T-cell (primary cell): ENCODE measurements around the gene FGA. TPM values are rescaled to one million over a fixed set of nuclear protein-coding genes. Genes with fewer than 3 reads are reported as not detected.

ENCODE experiments used
- ATAC-seq, 4 experiments: fragments of 200-7000 bp in 3 of 4; fragments of 150-1000 bp in 1 of 4; cut with Tn5 transposase; replicated peaks in 1 of 4; 1 replicate in 3 of 4; 2 replicates in 1 of 4; pipeline ENCODE4 v1.10.0; 2021; ENCODE audit warnings: moderate library complexity in 3 of 4, mild to moderate bottlenecking in 2 of 4, moderate number of reproducible peaks in 1 of 4
- CTCF ChIA-PET, 2 donors: fragments of 300-600 bp; sonication (Branson Sonifier 250); formaldehyde crosslinking; loops; one replicate each; lab custom pipeline; 2022; ENCODE audit warnings: antibody characterized with exemption in 2 of 2; lab: Charles Lee
- POLR2A ChIA-PET, 2 donors: fragments of 300-600 bp; sonication (Branson Sonifier 250); formaldehyde crosslinking; loops; one replicate each; lab custom pipeline; 2022; ENCODE audit warnings: antibody characterized with exemption in 2 of 2; lab: Charles Lee
- DNase-seq, 35 experiments: peaks; one replicate each; pipeline versions ENCODE4 v3.0.0 to v3.0.0-alpha.2; 2013 to 2023
- H3K27ac ChIP-seq: one replicate; pipeline ENCODE4 v1.5.1; 2013; ENCODE audit warnings: low read length
- H3K27me3 ChIP-seq, 2 experiments: replicated peaks in 1 of 2; 1 replicate in 1 of 2; 2 replicates in 1 of 2; pipeline versions ENCODE4 v1.6.1 to v1.7.0; 2013; ENCODE audit warnings: low read length in 1 of 2, mixed read lengths in 1 of 2; ENCODE audit not compliant: control insufficient read depth in 2 of 2, insufficient read depth in 2 of 2; ENCODE audit errors: extremely low read depth in 1 of 2
- H3K36me3 ChIP-seq, 2 donors: 1 replicate in 1 of 2; 2 replicates in 1 of 2; pipeline versions ENCODE4 v1.6.1 to v1.7.0; 2013; ENCODE audit warnings: low read length in 1 of 2; ENCODE audit not compliant: control insufficient read depth in 2 of 2, insufficient read depth in 1 of 2; ENCODE audit errors: extremely low read depth in 1 of 2
- H3K4me1 ChIP-seq, 2 experiments: 1 replicate in 1 of 2; 2 replicates in 1 of 2; pipeline versions ENCODE4 v1.6.1 to v1.7.0; 2013; ENCODE audit warnings: low read length in 2 of 2, mixed read lengths in 1 of 2; ENCODE audit not compliant: insufficient read depth in 2 of 2, control insufficient read depth in 1 of 2; ENCODE audit errors: extremely low read depth in 1 of 2
- H3K4me3 ChIP-seq, 2 donors: 1 replicate in 1 of 2; 2 replicates in 1 of 2; pipeline versions ENCODE4 v1.5.1 to v1.7.0; 2013; ENCODE audit warnings: mild to moderate bottlenecking in 2 of 2, low read length in 1 of 2, moderate library complexity in 1 of 2; ENCODE audit not compliant: control insufficient read depth in 1 of 2; ENCODE audit errors: extremely low read depth in 1 of 2
- H3K9me3 ChIP-seq: 2 replicates; pipeline ENCODE4 v1.7.0; 2013
- H3K27ac Mint-ChIP-seq, 2 donors: one replicate each; pipeline ENCODE4 v1.8.0; 2020 to 2021; ENCODE audit warnings: mild to moderate bottlenecking in 2 of 2, mixed read lengths in 2 of 2
- H3K27me3 Mint-ChIP-seq, 2 donors: one replicate each; pipeline ENCODE4 v1.8.0; 2021 to 2022; ENCODE audit warnings: mixed read lengths in 2 of 2
- H3K36me3 Mint-ChIP-seq: one replicate; pipeline ENCODE4 v1.8.0; 2021; ENCODE audit warnings: mixed read lengths
- H3K4me1 Mint-ChIP-seq, 3 donors: one replicate each; pipeline ENCODE4 v1.8.0; 2020 to 2022; ENCODE audit warnings: mixed read lengths in 3 of 3, mild to moderate bottlenecking in 1 of 3
- H3K4me3 Mint-ChIP-seq, 3 donors: one replicate each; pipeline ENCODE4 v1.8.0; 2020 to 2022; ENCODE audit warnings: mild to moderate bottlenecking in 3 of 3, mixed read lengths in 3 of 3, moderate library complexity in 3 of 3
- H3K9me3 Mint-ChIP-seq, 3 donors: one replicate each; pipeline ENCODE4 v1.8.0; 2020 to 2022; ENCODE audit warnings: mixed read lengths in 3 of 3
- WGBS: methylation state at CpG from one replicate; pipeline ENCODE4 v1.1.5; 2013; ENCODE audit warnings: missing lambda C conversion rate; ENCODE audit not compliant: insufficient coverage; 5-methylcytosine and 5-hydroxymethylcytosine counted together
- total RNA-seq, 35 experiments: library from RNA in 6 of 35; stranded (reverse) in 6 of 35; fragments of 120-200 nt in 1 of 35; gene quantifications; one replicate each; pipeline versions ENCODE4 v1.2.1 to v1.2.4 and lab custom pipeline; 2013 to 2026

The FGA gene
- total RNA-seq, 5 donors from 2014 or later (not counting 1 experiment from before 2014, with no cell fraction given) = 4.6 to 6.9 (median 4.8) TPM; not detected in 2

DNA sequence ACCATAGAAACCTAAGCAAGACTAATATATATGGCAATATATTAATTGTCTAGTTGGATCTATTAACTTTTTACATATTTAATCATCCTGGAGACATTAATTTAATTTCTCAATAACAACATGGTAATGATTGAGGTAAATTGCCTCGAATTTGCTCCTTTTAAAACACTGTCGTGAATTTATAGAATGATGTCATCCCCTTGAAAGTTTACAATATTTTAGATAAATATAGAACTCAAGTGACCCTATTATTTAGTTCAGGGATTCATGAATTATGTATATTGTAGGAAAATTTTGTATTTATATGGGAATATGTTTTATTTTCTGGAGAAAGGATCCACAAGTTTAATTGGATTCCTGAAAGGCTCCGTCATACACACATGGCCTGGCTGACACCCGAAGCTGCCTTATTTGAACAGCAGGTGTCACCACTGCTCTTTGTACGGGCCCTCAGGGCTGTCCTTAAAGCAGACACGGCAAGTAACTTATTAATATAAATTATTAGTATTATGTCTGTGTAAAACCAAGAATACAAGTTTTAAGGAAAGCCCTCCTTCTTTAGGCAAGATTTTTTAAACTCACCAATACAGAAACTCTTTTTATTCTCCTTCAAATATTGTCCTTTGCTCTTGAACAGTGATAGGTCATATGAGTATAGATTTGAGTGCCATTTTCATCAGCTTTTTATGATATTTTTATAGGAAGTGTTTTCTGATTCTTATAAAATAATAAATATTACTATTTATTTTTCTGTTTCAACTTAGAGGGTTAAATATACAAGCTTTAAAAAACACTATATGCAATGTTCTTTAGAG lies 38.5 kb downstream of the FGA start:
- CTCF ChIA-PET = interaction anchor here (0.6 to 6.1 kb wide), 16 partner anchors 8 to 1401 kb away, joined by 3 to 70 read pairs (median 4); partner anchors contain the start of genes CTSO (in 1 of the 2), FGB (in 1 of the 2) and MAP9 (in 1 of the 2)
- Histone ChIP-seq H3K9me3 (no peaks in the 10 kb centered on the region), H3K36me3 (peaks cover 0 to 6% of the 10 kb centered on the region in 2 donors), H3K27ac (no peak overlapping the region), H3K4me1 (peaks cover 14 to 20% of the 10 kb centered on the region in 2 experiments), H3K4me3 (no peak overlapping the region), H3K27me3 (no peaks in the 10 kb centered on the region)
- no CpG with 5 or more reads among the region's 6 CpGs for WGBS
- DNase-seq = peak; percentile 39 to 84 (median 59)
- Mint-ChIP-seq H3K4me1 (peaks cover 21 to 33% (median 31%) of the 10 kb centered on the region in 3 donors), H3K27ac (no peak overlapping the region), H3K4me3 (no peak overlapping the region), H3K36me3 (peaks cover 9% of the 10 kb centered on the region), H3K9me3 (no peaks in the 10 kb centered on the region), H3K27me3 (peaks cover 0 to under 1% of the 10 kb centered on the region in 2 donors)
- peak; percentile 39 to 41 (median 40) for ATAC-seq
- POLR2A ChIA-PET = interaction anchor here (0.5 to 1.1 kb wide), 2 partner anchors 11 to 128 kb away, joined by 3 to 4 read pairs; no protein-coding TSS in a partner anchor

DNA sequence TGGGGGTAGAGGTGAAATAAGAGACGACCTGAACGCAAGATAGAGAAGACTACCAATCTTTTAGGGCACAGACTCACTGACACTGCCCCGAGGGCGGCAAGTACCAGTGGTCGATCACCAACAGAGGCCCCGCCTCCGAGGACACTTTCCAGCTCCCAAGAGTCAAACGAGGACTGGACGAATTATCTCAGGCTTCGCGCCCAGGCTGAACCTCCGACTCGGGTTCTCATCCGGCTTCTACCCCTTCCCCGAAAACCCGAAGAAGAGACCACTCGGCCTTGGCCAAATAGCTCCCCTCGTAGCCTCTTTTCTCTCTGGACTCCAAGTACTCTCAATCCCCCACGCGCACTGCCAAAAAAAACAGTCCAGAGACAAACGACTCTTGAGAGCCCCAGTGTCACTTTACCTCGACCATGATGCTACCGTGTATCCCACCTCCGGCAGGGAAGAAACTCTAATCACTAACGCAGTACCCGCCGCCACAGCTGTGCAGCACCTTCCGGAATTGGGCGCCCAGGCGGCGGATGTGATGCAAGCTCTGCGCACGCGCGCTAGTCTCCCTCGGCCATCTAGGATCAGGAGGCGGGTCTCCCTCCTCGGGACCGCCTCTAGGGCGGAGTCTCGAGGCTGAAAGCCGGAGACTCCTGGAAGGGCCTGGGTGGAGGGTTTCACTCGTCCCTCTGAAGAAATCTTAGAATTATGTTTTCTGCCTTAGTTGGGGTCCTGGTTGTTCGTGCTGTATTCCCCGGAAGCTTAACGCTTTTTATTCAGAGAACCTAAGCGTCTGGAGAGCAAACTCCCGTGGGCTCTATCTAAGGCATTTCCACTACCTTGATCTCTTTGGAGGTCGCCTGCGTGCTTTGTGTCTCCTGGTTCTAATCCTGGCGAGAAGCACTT lies 40.4 kb downstream of the FGA start, which contains the start of gene PLRG1:
Gene PLRG1, minus strand, starts transcription at position 507 of the 897 bp plus-strand sequence. Its CDS starts 92 bp downstream, at position 415.
- ATAC-seq = peak; percentile 95 to 98 (median 98)
- Histone ChIP-seq H3K4me1 (peaks cover 14 to 20% of the 10 kb centered on the region in 2 experiments), H3K27me3 (no peaks in the 10 kb centered on the region), H3K9me3 (no peaks in the 10 kb centered on the region), H3K36me3 (peaks cover 0 to 21% of the 10 kb centered on the region in 2 donors), H3K27ac (peak within 1 kb of the TSS; percentile 73), H3K4me3 (peak within 1 kb of the TSS; percentile 69 to 96)
- Mint-ChIP-seq H3K36me3 (peaks cover 14% of the 10 kb centered on the region), H3K27me3 (no peaks in the 10 kb centered on the region), H3K4me1 (peaks cover 21 to 34% (median 33%) of the 10 kb centered on the region in 3 donors), H3K4me3 (peak within 1 kb of the TSS; percentile 92 to 100 (median 98)), H3K9me3 (no peaks in the 10 kb centered on the region), H3K27ac (peak within 1 kb of the TSS; percentile 92 to 99)
- ChIA-PET POLR2A (interaction anchor here (0.6 to 1.8 kb wide), 4 partner anchors 69 to 1869 kb away, joined by 3 to 20 read pairs (median 4); no protein-coding TSS in a partner anchor), CTCF (interaction anchor here (0.6 to 6.1 kb wide), 18 partner anchors 9 to 1424 kb away, joined by 3 to 70 read pairs (median 4); partner anchors contain the start of genes CTSO (in 1 of the 2) and MAP9 (in 1 of the 2))
- peak; percentile 91 to 99 (median 96) for DNase-seq
- under 1% methylated on average over 48 of the region's 51 CpGs for WGBS

DNA sequence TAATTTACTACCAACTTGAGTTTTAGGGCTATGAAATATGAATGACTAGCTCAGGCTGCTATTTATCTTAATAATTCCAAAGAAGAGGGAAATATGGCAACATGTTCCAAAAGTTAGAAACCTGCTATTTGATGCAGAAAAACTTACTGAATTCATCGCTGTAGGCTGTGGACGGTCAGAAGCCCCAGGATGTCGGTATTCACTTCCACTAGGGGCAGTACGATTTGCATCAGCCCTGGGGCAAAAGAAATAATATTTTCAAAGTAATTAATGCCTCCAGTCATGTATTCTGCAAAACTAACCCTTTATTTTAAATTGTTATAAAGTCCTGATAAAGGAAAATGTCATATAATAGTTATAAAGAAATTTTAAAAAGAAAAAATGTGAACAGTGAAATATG lies 44.9 kb downstream of the FGA start:
- Histone ChIP-seq H3K4me1 (peaks cover 12 to 18% of the 10 kb centered on the region in 2 experiments), H3K27me3 (no peaks in the 10 kb centered on the region), H3K36me3 (peaks cover 0 to 54% of the 10 kb centered on the region in 2 donors), H3K9me3 (no peaks in the 10 kb centered on the region), H3K27ac (no peak overlapping the region), H3K4me3 (no peak overlapping the region)
- Mint-ChIP-seq H3K27me3 (no peaks in the 10 kb centered on the region), H3K36me3 (peaks cover 42% of the 10 kb centered on the region), H3K4me1 (peaks cover 21 to 26% (median 25%) of the 10 kb centered on the region in 3 donors), H3K9me3 (no peaks in the 10 kb centered on the region), H3K4me3 (no peak overlapping the region), H3K27ac (no peak overlapping the region)
- whole genome bisulfite sequencing = no CpG with 5 or more reads among the region's 4 CpGs
- ChIA-PET POLR2A (no interaction called here), CTCF (no interaction called here)
- DNase-seq (no peak), ATAC-seq (no peak)

DNA sequence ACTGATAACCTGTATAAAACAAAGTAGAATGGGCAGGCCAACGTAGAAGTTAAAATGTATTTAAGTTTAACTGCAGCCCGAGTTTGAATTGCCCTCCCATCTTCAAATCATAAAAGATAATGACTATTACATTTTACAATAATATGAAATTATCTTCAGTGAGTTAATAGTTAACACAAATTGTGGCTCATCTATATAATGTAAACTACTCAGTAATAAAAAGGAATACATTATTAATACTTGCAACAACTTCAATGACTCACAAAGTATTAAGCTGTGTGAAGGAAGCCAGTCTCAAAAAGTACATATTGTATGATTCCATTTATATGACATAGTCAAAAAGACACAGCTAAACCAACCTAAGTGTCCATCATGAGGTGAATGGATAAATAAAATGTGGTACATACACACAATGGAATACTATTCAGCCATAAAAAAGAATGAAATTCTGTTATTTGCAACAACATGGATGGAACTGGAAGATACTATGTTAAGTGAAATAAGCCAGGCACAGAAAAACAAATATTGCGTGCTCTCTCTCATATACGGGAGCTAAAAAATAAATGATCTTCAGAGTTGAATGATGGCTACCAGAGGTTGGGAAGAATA lies 48.2 kb downstream of the FGA start:
- no peaks in the 10 kb centered on the region for H3K27me3 ChIP-seq
- H3K27me3 Mint-ChIP-seq = no peaks in the 10 kb centered on the region
- H3K4me3 ChIP-seq = no peak overlapping the region
- H3K36me3 Mint-ChIP-seq = peaks cover 55% of the 10 kb centered on the region
- H3K4me1 Mint-ChIP-seq = peaks cover 0 to 4% (median 2%) of the 10 kb centered on the region in 3 donors
- no peaks in the 10 kb centered on the region for H3K4me1 ChIP-seq
- no peak overlapping the region for H3K27ac Mint-ChIP-seq
- ChIA-PET CTCF (no interaction called here), POLR2A (no interaction called here)
- WGBS = 100% methylated on average over 2 of the region's 4 CpGs
- no peak for ATAC-seq
- no peak for DNase-seq
- peaks cover 0 to 73% of the 10 kb centered on the region in 2 donors for H3K36me3 ChIP-seq
- no peaks in the 10 kb centered on the region for H3K9me3 Mint-ChIP-seq
- no peaks in the 10 kb centered on the region for H3K9me3 ChIP-seq
- no peak overlapping the region for H3K4me3 Mint-ChIP-seq
- H3K27ac ChIP-seq = no peak overlapping the region

Other genes with a start within 250 kb of the FGA start
- under 1 TPM in 3 of 5 donors, not detected in 2; 0.09 to 0.44 (median 0.13) TPM for gene DCHS2, start 98.9 kb downstream of the FGA start, total RNA-seq
- 10 to 100 TPM; 58.7 to 77.4 (median 62.7) TPM for gene PLRG1, start 40.3 kb downstream of the FGA start, total RNA-seq
- gene FGB, start 27.7 kb downstream of the FGA start, total RNA-seq = 1 to 10 TPM in 3 of 5 donors, not detected in 2; 2.5 to 4.2 (median 3.0) TPM
- gene FGG, start 21.9 kb upstream of the FGA start, total RNA-seq = 1 to 10 TPM in 3 of 5 donors, not detected in 2; 1.7 to 4.9 (median 3.6) TPM
- gene LRAT, start 153.3 kb upstream of the FGA start, total RNA-seq = not detected
- gene RBM46, start 190.5 kb upstream of the FGA start, total RNA-seq = not detected